IPS DF 6.9 (cell line): ENCODE data around the gene FRMPD4.

Experiments
- DNase-seq: peaks from one replicate; pipeline ENCODE4 v3.0.0-alpha.2; 2013; ENCODE audit warnings: low read depth, low spot score
- H3K27ac ChIP-seq: one replicate; pipeline ENCODE4 v1.5.1; 2013; ENCODE audit warnings: low read length, control low read depth
- H3K27me3 ChIP-seq: 2 replicates; pipeline ENCODE4 v1.6.1; 2013; ENCODE audit warnings: mild to moderate bottlenecking, low read length; ENCODE audit not compliant: control insufficient read depth, insufficient read depth
- H3K36me3 ChIP-seq: 2 replicates; pipeline ENCODE4 v1.6.1; 2013; ENCODE audit warnings: low read length; ENCODE audit not compliant: control insufficient read depth, insufficient read depth
- H3K4me1 ChIP-seq: 2 replicates; pipeline ENCODE4 v1.6.1; 2013; ENCODE audit warnings: low read length; ENCODE audit not compliant: control insufficient read depth, insufficient read depth
- H3K4me3 ChIP-seq: 2 replicates; pipeline ENCODE4 v1.5.1; 2013; ENCODE audit warnings: mild to moderate bottlenecking, low read length
- H3K9me3 ChIP-seq: 2 replicates; pipeline ENCODE4 v1.6.1; 2013; ENCODE audit warnings: low read length, inconsistent platforms; ENCODE audit not compliant: control insufficient read depth, insufficient read depth
- WGBS: extraction: QIAGEN DNeasy Blood & Tissue Kit; methylation state at CpG from one replicate; pipeline ENCODE4 v1.1.7; 2013; ENCODE audit warnings: mixed read lengths, missing lambda C conversion rate; ENCODE audit not compliant: insufficient read length, insufficient coverage; 5-methylcytosine and 5-hydroxymethylcytosine counted together

FRMPD4 gene

GRCh38 chrX:12583543-12583942 lies 445.3 kb downstream of the FRMPD4 start:
- no peak overlapping the region for H3K27ac ChIP-seq
- no peaks in the 10 kb centered on the region for H3K9me3 ChIP-seq
- DNase-seq = no peak
- no peaks in the 10 kb centered on the region for H3K36me3 ChIP-seq
- no peaks in the 10 kb centered on the region for H3K4me1 ChIP-seq
- no CpG with 5 or more reads among the region's 25 CpGs for WGBS
- no peaks in the 10 kb centered on the region for H3K27me3 ChIP-seq
- no peak overlapping the region for H3K4me3 ChIP-seq

- Histone ChIP-seq H3K4me1 (no peaks in the 10 kb centered on the region), H3K4me3 (no peak overlapping the region), H3K27ac (no peak overlapping the region), H3K36me3 (no peaks in the 10 kb centered on the region), H3K27me3 (no peaks in the 10 kb centered on the region), H3K9me3 (no peaks in the 10 kb centered on the region)
- no CpG with 5 or more reads among the region's 1 CpG for WGBS
- DNase-seq = no peak
These were observed 457.4 kb downstream of the FRMPD4 start for GRCh38 chrX:12595720-12596119.

DNA sequence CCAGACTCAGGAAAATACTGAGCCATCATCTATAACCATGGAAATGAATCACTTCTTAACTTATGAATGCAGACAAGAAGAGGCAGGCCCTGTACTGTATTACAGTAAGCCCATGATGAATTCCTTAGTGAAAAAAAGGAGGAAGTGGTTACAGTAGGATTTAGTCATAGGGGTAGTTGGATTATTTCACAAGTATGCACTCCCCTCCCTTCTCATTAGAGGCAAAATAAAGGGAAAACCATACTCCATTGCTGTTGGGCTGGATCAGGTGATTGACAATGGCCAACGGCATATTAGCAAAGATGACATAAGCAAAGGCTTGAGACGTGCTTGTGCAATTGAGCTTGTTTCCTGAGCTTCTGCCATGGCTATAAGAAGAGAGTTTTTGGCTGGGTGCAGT lies 471.8 kb downstream of the FRMPD4 start:
- Histone ChIP-seq H3K36me3 (no peaks in the 10 kb centered on the region), H3K4me3 (no peak overlapping the region), H3K27me3 (no peaks in the 10 kb centered on the region), H3K9me3 (no peaks in the 10 kb centered on the region), H3K27ac (no peak overlapping the region), H3K4me1 (no peaks in the 10 kb centered on the region)
- no CpG with 5 or more reads among the region's 2 CpGs for WGBS
- no peak for DNase-seq

DNA sequence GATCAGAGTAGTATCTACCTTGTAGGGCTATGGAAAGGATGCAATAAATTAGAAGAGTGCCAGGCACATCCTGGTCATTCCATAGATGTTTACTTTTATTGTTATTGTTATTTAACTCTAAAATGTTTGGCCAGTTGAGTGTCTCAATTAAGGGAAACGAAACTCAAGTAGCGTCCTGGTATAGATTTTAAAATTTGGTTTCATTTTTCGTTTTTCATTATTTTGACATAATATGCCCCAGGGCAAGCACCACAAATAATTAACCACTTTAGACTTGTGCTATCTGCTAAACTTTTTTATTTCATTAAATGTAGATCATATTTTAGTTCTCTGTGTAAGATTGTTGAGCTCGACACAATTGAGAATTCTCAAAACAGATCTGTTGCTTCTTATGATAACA lies 473.2 kb downstream of the FRMPD4 start:
- no peak overlapping the region for H3K4me3 ChIP-seq
- H3K4me1 ChIP-seq = no peaks in the 10 kb centered on the region
- no peak for DNase-seq
- H3K36me3 ChIP-seq = no peaks in the 10 kb centered on the region
- no peaks in the 10 kb centered on the region for H3K27me3 ChIP-seq
- H3K27ac ChIP-seq = no peak overlapping the region
- H3K9me3 ChIP-seq = no peaks in the 10 kb centered on the region
- WGBS = no CpG with 5 or more reads among the region's 4 CpGs

- no peak for DNase-seq
- Histone ChIP-seq H3K4me3 (no peak overlapping the region), H3K36me3 (no peaks in the 10 kb centered on the region), H3K9me3 (no peaks in the 10 kb centered on the region), H3K27ac (no peak overlapping the region), H3K4me1 (no peaks in the 10 kb centered on the region), H3K27me3 (no peaks in the 10 kb centered on the region)
- WGBS = no CpG with 5 or more reads among the region's 5 CpGs
These were observed 476.0 kb downstream of the FRMPD4 start for GRCh38 chrX:12614266-12614665.

GRCh38 chrX:12615061-12615460 lies 476.8 kb downstream of the FRMPD4 start:
- no peak overlapping the region for H3K4me3 ChIP-seq
- no peak for DNase-seq
- H3K36me3 ChIP-seq = no peaks in the 10 kb centered on the region
- H3K27me3 ChIP-seq = no peaks in the 10 kb centered on the region
- no peak overlapping the region for H3K27ac ChIP-seq
- no peaks in the 10 kb centered on the region for H3K9me3 ChIP-seq
- H3K4me1 ChIP-seq = no peaks in the 10 kb centered on the region

GRCh38 chrX:12617241-12617640 lies 479.0 kb downstream of the FRMPD4 start:
- no peaks in the 10 kb centered on the region for H3K36me3 ChIP-seq
- no peak overlapping the region for H3K27ac ChIP-seq
- no peak for DNase-seq
- H3K9me3 ChIP-seq = no peaks in the 10 kb centered on the region
- no peaks in the 10 kb centered on the region for H3K4me1 ChIP-seq
- H3K4me3 ChIP-seq = no peak overlapping the region
- no peaks in the 10 kb centered on the region for H3K27me3 ChIP-seq

DNA sequence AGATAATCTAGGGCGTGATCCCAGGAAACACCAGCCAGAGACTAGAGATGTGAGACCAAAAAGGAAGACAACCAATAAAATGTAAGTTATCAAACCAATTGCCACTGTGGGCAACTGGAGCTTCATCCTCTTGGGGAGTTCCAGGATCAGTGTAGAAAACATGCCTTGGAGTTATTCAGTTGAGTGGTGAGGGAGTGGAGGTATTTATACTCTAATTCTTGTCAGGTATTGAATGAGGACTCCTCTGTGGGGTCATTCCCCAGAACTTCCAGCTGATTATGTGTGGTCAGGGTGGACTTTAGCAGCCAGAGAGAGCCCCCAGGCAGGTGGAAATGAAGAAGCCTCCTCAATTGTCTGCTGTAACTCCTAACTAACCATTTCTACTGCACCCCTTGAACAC lies 509.0 kb downstream of the FRMPD4 start:
- no peaks in the 10 kb centered on the region for H3K36me3 ChIP-seq
- no peak overlapping the region for H3K4me3 ChIP-seq
- no peak for DNase-seq
- H3K4me1 ChIP-seq = no peaks in the 10 kb centered on the region
- no peak overlapping the region for H3K27ac ChIP-seq
- H3K9me3 ChIP-seq = no peaks in the 10 kb centered on the region
- H3K27me3 ChIP-seq = no peaks in the 10 kb centered on the region
- no CpG with 5 or more reads among the region's 1 CpG for WGBS

- no peak for DNase-seq
- no CpG with 5 or more reads among the region's 5 CpGs for WGBS
These were observed 510.7 kb downstream of the FRMPD4 start for GRCh38 chrX:12648995-12649394.

DNA sequence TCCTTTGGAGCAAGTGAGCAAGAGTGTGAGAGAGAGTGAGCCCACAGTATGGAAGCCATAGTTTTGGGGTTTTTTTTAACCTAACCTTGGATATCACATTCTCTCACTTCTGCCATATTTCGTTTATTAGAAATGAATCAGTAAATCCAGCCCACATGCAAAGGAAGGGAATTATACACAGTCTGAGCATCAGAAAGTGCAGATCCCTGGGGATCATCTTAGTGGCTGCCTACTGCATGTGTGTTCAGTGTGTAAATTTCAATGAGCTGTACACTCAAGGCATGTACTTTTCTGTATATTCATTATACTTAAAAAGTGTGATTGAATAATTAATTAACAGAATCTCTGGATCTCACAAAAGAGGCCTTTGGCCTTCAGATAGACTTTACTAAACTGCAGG lies 519.2 kb downstream of the FRMPD4 start:
- DNase-seq = no peak
- H3K27ac ChIP-seq = no peak overlapping the region
- no peaks in the 10 kb centered on the region for H3K9me3 ChIP-seq
- no peak overlapping the region for H3K4me3 ChIP-seq
- H3K27me3 ChIP-seq = no peaks in the 10 kb centered on the region
- no peaks in the 10 kb centered on the region for H3K36me3 ChIP-seq
- no CpG with 5 or more reads among the region's 1 CpG for WGBS
- H3K4me1 ChIP-seq = no peaks in the 10 kb centered on the region

More at GRCh38 chrX:12648995-12649394, 510.7 kb downstream of the FRMPD4 start:
- no peaks in the 10 kb centered on the region for H3K27me3 ChIP-seq
- H3K9me3 ChIP-seq = no peaks in the 10 kb centered on the region
- H3K36me3 ChIP-seq = no peaks in the 10 kb centered on the region
- no peak overlapping the region for H3K4me3 ChIP-seq
- H3K4me1 ChIP-seq = no peaks in the 10 kb centered on the region
- no peak overlapping the region for H3K27ac ChIP-seq

- Histone ChIP-seq H3K9me3 (no peaks in the 10 kb centered on the region), H3K27me3 (no peaks in the 10 kb centered on the region), H3K4me1 (no peaks in the 10 kb centered on the region), H3K4me3 (no peak overlapping the region), H3K27ac (no peak overlapping the region), H3K36me3 (no peaks in the 10 kb centered on the region)
- DNase-seq = no peak
- WGBS = no CpG with 5 or more reads among the region's 1 CpG
These were observed 519.6 kb downstream of the FRMPD4 start for GRCh38 chrX:12657881-12658280.
